Activated CD4-positive, alpha-beta T cell treated with anti-CD3 and anti-CD28 coated beads, Interleukin-2, amount 50 U/mL, for 16 hours (primary cell): ENCODE results near the gene BCDIN3D.

Source experiments
- DNase-seq: peaks from one replicate; pipeline ENCODE4 v3.0.0-alpha.2; 2020

The BCDIN3D gene

DNA sequence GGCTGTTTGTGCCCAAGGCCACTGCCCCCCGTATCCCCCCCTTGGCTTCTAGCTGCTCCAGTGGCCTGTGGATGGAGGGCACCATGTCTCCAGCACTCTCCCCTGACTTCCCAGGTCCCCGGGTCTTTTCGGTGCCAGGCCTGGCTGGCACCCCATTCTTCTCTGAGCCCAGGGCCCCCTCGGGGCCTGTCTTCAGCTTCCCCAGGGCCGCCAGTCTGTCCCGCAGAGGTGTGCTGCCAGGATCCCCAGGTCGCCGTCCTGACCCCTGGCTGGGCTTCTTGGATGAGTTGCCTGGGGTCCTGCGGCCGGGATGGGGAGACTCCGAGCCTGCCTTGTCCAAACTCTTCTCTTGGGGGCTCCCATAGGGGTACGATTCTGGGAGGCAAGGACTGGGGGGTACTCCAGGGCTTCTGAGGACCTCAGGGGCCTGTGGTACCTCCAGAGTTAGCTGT is 47.2 kb downstream of the BCDIN3D start:
- DNase-seq: no peak

DNA sequence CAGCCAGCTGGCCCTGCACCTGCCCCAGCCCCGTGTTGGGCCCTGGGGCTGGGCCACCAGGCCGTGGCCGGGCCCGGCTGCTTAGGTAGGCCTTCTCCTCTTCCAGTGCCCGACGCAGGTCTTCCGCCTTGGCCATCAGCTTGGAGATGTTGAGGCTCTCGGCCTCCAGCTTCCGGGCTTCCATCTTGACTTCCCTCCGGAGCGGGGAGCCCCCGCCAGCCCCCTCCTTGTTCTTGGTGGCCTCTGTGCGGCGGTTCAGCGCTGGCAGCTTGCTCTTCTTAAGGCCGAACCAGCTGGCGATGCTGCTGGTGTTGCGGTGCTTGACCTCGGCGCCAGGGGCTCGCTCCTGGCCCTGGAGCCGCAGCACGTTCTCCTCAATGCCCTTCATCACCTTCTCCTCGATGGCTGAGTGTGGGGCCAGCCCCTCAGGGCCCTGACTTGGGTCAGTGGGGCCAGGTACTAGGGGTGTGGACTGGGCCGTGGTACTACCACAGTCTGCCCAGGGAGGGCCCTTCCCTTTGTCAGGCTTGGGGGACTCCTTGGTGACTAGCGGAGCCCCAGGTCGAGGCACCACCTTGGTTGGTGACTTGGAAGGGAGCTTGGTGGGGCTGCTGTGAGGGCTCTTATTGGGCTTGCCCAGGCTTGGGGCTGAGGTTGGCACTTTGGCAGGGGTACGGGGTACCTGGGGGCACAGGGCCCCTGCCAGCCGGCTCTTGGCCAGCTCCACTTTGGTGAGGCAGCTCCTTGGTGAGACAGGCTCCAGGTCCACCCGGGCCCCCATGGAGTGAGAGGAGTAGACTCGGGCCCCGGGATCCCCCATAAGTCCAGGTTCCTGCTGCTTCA is 47.9 kb downstream of the BCDIN3D start:
- DNase-seq: no peak

DNA sequence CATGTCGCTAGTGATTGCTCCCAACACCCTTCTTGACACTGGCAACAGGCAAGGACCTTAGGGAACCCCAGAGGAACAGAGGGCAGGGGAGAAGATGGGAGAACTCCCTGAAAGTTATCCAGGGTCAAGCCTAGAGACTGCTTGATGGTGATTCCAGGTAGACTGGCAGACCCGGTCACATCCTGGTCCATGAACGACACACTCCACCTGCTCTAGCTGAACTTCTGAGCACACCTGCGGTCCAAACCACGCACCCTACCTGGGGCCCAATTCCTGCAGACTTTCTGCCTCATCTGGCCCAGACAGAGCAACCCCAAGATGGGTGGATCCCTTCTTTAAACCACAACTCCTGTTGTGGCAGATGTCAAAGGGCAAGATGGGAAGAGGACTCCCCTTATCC is 48.9 kb downstream of the BCDIN3D start:
- no peak for DNase-seq

DNA sequence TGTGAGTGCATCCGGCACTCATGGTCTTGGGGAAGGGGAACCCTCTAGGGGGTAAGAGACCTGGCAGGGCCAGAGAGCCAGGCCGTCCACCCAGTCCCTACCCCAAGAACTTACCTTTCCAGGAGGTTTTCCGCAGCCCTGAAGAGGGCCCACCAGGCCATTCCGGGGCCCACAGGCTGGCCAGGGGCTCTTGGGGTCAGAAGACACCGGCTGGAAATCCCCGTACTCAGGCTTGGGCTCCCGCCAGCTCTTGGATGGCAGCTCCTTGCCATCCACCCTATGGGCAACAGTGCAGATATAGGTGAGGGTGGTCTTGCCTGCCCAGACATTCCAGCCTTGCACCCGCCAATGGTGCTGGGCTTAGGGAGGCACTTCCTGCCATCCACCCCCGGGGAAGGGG is 49.3 kb downstream of the BCDIN3D start:
- no peak for DNase-seq

DNA sequence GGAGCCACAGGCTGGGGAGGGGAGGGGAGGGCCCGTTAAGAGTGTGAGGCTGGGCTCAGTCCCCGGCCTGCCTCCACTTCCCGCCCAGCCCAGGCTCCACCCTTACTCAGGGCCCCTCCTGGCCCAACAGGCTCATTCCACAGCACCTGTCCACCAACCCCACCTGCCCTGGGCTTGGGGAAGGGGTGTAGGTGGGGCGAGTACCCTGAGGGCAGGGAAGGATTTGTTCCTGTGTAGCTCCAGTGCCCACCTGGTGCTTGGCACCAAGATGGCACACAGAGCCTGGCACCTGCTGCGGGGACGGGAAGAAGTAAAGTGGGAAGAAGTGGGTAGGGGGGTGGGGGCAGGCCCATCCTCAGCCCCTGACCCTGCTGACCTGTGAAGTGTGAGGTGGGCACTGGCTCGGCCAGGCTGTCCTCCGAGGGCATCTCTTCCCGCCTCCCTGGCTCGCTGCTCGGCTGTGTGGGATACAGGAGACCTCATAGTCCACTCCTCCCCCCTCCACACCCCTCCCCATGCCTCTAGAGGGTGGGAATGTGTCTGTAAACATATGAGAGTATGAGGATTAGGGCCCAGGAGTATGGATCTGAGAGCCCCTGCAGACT is 49.8 kb downstream of the BCDIN3D start:
- DNase-seq: no peak

DNA sequence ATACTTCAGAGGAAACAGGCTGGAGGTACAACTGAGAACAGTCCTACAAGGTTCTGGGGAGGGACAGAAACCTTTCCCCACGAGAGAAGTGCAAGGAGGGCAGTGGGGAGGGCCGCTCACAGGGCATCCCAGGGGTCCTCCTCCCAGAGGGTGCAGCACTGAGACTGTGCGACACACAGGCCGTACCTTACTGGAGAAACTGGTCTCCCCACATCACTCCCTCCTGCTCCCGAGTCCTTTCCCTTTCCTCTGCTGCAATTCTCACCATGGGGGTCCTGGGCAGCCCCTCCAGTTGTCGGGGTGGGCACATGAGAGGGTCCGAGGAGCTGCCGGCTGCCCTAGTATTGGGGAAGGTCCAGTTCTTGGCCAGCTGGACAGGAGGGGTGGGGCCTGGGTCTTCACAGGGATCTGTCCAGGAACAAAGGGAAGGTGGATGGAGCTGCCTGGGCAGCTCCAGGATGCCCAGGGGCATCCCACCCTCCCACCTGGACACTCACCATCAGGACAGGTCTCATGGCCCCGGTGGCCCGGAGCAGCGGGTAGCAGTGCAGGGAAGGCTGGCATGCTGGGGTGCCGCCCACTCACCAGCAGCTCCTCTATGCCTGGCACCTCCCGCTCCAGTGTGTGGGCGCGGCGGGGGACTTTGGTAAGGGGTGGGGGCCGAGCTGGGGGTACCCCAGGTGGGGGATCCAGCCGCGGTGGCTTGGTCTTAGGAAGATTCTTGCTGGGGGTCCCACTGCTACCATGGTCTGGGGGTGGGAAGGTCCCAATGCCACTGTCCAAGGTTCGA is 50.5 kb downstream of the BCDIN3D start:
- DNase-seq: no peak

DNA sequence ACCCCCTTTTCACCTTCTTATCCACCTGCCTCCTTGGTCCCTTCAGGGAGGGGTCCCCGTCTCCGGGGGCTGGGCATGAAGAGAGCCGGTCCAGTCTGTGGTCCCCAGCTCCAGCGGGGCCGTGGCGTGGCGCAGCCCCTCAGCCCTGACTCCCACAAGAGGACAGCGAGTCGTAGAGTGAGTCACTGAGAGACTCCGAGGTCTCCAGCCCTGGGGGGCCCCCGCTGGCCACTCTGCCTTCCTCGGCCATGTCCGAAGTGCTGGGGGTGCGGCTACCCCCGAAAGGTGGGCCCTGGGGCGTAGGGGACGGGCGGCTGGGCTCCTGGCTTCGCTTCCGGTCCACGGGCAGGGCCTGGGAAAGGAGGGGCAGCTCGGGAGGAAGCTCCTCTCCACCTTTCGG is 51.2 kb downstream of the BCDIN3D start:
- no peak for DNase-seq

DNA sequence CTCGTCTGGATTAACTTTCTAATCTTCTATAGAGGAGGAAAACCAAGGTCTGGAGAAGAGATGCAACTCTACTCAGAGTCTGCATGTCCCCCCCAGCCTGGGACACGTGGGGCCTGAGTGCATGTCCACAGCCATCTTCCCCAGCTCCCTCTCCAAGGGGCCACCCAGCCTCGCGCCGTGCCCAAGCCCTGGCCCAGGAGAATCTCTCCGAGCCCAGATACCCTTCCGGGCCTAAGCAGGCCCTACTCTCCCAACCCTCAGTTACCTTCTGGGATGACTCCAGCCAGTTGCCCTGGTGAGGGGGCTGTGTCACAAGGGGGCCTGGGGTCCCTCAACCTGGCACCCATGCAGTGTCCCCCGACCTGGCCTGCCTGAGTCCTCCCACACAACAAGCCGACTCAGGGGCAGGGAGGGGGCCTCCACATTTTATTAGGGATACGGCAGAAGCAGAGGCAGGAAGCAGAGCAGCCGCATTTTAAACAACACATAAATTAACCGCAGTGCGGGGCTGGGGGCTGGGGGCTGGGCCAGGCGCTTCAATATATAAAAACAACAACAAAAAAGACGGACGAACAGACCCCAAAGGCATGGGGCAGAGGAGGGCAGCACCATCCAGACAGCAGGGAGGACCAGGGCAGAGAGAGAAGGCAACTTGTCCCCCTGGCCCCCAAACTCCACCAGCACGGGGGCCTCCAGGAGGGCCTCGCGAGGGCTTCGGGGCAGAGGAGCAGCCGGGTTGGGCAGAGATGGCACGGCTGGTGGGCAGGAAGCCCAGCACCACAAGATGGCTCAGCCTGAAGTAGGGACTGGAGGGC is 52.0 kb downstream of the BCDIN3D start:
- no peak for DNase-seq

DNA sequence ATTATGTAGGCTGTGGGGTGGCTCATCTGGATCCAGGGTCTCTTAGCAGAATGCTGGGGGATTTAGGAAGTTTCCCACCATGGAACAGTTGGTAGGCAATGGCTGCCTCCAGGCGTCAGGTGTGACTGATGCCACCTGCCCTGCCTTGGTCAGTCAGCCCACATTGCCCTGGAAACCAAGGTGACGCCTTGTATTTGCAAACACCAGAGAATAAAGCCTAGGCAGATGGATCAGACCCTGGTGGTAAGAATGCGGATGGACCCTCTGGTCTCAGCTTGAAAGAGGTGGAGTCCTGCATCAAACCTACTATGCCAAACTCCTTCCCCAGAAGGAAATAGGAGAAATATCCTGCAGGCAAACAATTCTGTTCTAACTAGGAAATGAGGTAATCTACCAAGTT is 52.9 kb downstream of the BCDIN3D start:
- no peak for DNase-seq

DNA sequence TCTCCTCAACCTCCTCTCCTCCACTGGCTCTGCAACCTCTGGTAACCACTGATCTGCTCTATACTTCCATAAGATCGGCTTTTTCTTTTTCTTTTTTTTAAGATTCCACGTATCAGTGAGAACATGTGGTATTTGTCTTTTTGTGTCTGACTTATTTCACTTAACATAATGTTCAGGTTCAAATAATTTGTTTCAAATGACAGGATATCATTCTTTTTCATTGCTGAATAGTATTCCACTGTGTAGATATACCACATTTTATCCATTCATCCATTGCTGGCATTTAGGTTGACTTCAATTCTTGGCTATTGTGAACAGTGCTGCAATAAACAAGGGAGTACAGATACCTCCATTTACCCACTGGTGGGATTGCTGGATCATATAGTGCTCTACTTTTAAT is 55.2 kb downstream of the BCDIN3D start:
- no peak for DNase-seq
